IMR-90 (cell line): ENCODE data around the gene KIF18A. TPM values are rescaled to one million over a fixed set of nuclear protein-coding genes. Genes with fewer than 3 reads are reported as not detected.

Experiments used
- ATAC-seq: fragments of 200-7000 bp; cut with Tn5 transposase; 2 replicates; pipeline ENCODE4 v1.9.1; 2020; ENCODE audit warnings: low read depth, mild to moderate bottlenecking, moderate library complexity
- BruUV-seq: library from RNA; stranded (reverse); fragments of 400-500 nt; replicated peaks from 2 replicates; lab custom pipeline; 2021; lab: Mats Ljungman, UMichigan
- CTCF ChIA-PET: fragments of 300-600 bp; formaldehyde crosslinking; extraction: SDS; loops from one replicate; lab custom pipeline; 2021; ENCODE audit warnings: antibody characterized with exemption; lab: Yijun Ruan, JAX
- POLR2A ChIA-PET: fragments of 300-600 bp; sonication (Branson Sonifier 250); formaldehyde crosslinking; loops from one replicate; lab custom pipeline; 2022; ENCODE audit warnings: antibody characterized with exemption; ENCODE audit not compliant: unreplicated experiment; lab: Charles Lee
- DNase-seq: peaks from one replicate; pipeline ENCODE4 v3.0.0; 2013
- H2AFZ ChIP-seq: replicated peaks from 2 replicates; pipeline ENCODE3; 2013; ENCODE audit warnings: low read length, mild to moderate bottlenecking; ENCODE audit not compliant: poor library complexity
- H2AK5ac ChIP-seq: 2 replicates; pipeline ENCODE4 v1.6.1; 2013; ENCODE audit warnings: low read depth, low read length, inconsistent platforms
- H2AK9ac ChIP-seq: replicated peaks from 2 replicates; pipeline ENCODE3; 2013; ENCODE audit warnings: mild to moderate bottlenecking, low read depth, low read length, moderate library complexity; ENCODE audit not compliant: poor library complexity
- H2BK120ac ChIP-seq: 2 replicates; pipeline ENCODE4 v1.6.1; 2013; ENCODE audit warnings: low read depth, low read length, inconsistent platforms
- H2BK15ac ChIP-seq: 3 replicates; pipeline ENCODE4 v1.6.1; 2013; ENCODE audit warnings: low read depth, low read length, inconsistent platforms
- H2BK20ac ChIP-seq: 2 replicates; pipeline ENCODE4 v1.6.1; 2013; ENCODE audit warnings: low read depth, mild to moderate bottlenecking, inconsistent platforms, low read length, moderate library complexity
- H2BK5ac ChIP-seq: 2 replicates; pipeline ENCODE4 v1.6.1; 2013; ENCODE audit warnings: mild to moderate bottlenecking, low read depth, low read length, inconsistent platforms; ENCODE audit not compliant: poor library complexity, severe bottlenecking
- H3K14ac ChIP-seq: replicated peaks from 2 replicates; pipeline ENCODE4 v1.6.1; 2013; ENCODE audit warnings: low read depth, low read length, inconsistent platforms
- H3K18ac ChIP-seq: 2 replicates; pipeline ENCODE4 v1.6.1; 2013; ENCODE audit warnings: low read depth, low read length, control low read depth
- H3K23ac ChIP-seq: 2 replicates; pipeline ENCODE4 v1.6.1; 2013; ENCODE audit warnings: low read depth, low read length, inconsistent platforms
- H3K27ac ChIP-seq: 2 replicates; pipeline ENCODE4 v1.5.1; 2013; ENCODE audit warnings: mild to moderate bottlenecking, control low read depth, low read length; ENCODE audit not compliant: insufficient read depth
- H3K27me3 ChIP-seq: 2 replicates; pipeline ENCODE4 v1.6.1; 2013; ENCODE audit warnings: low read length; ENCODE audit not compliant: control insufficient read depth, insufficient read depth
- H3K36me3 ChIP-seq: 2 replicates; pipeline ENCODE4 v1.6.1; 2013; ENCODE audit warnings: low read length, mixed read lengths; ENCODE audit not compliant: control insufficient read depth, insufficient read depth
- H3K4ac ChIP-seq: 2 replicates; pipeline ENCODE4 v1.6.1; 2013; ENCODE audit warnings: low read depth, low read length, inconsistent platforms
- H3K4me1 ChIP-seq: 2 replicates; pipeline ENCODE4 v1.6.1; 2013; ENCODE audit warnings: low read length, mixed read lengths; ENCODE audit not compliant: control insufficient read depth, insufficient read depth
- H3K4me2 ChIP-seq: 2 replicates; pipeline ENCODE4 v1.6.1; 2013; ENCODE audit warnings: low read depth, mild to moderate bottlenecking, control low read depth, low read length, moderate library complexity
- H3K4me3 ChIP-seq: 2 replicates; pipeline ENCODE4 v1.5.1; 2013; ENCODE audit warnings: low read depth, mild to moderate bottlenecking, control low read depth, low read length, moderate library complexity; ENCODE audit not compliant: insufficient read depth
- H3K56ac ChIP-seq: 2 replicates; pipeline ENCODE4 v1.6.1; 2013; ENCODE audit warnings: low read length, inconsistent platforms; ENCODE audit not compliant: insufficient read depth; ENCODE audit errors: extremely low read depth
- H3K79me1 ChIP-seq, 2 experiments: 2 replicates each; pipeline ENCODE4 v1.6.1; 2013; ENCODE audit warnings: low read length in 2 of 2, inconsistent platforms in 1 of 2, low read depth in 1 of 2
- H3K9ac ChIP-seq: 2 replicates; pipeline ENCODE4 v1.6.1; 2013; ENCODE audit warnings: low read depth, low read length, control low read depth
- H3K9me1 ChIP-seq: 2 replicates; pipeline ENCODE4 v1.6.1; 2013; ENCODE audit warnings: low read length, inconsistent platforms; ENCODE audit not compliant: insufficient read depth
- H3K9me3 ChIP-seq: 2 replicates; pipeline ENCODE4 v1.6.1; 2013; ENCODE audit warnings: low read length; ENCODE audit not compliant: control insufficient read depth, insufficient read depth
- H4K20me1 ChIP-seq: 2 replicates; pipeline ENCODE4 v1.6.1; 2013; ENCODE audit warnings: low read length, inconsistent platforms; ENCODE audit not compliant: insufficient read depth
- H4K5ac ChIP-seq: 2 replicates; pipeline ENCODE4 v1.6.1; 2013; ENCODE audit warnings: mild to moderate bottlenecking, low read depth, low read length, control low read depth
- H4K8ac ChIP-seq, 2 experiments: 2 replicates each; pipeline ENCODE4 v1.6.1; 2013; ENCODE audit warnings: low read depth in 2 of 2, low read length in 2 of 2, control low read depth in 1 of 2, inconsistent platforms in 1 of 2
- H4K91ac ChIP-seq: 2 replicates; pipeline ENCODE4 v1.6.1; 2013; ENCODE audit warnings: low read depth, low read length, inconsistent platforms; ENCODE audit not compliant: insufficient read depth
- dilution Hi-C: fragments of 300-500 bp; cut with HindIII; formaldehyde crosslinking; loops from one replicate; pipeline ENCODE4 v1.14.3; 2018; ENCODE audit warnings: low sequenced_read_pairs; ENCODE audit not compliant: unreplicated experiment
- in situ Hi-C: fragments of 300-500 bp; cut with MboI; formaldehyde crosslinking; loops from 3 replicates; pipeline ENCODE4 v1.14.3; 2019; ENCODE audit warnings: low sequenced_read_pairs, inconsistent platforms, mixed read lengths
- intact Hi-C: fragments of 100-400 bp; cut with micrococcal nuclease; formaldehyde crosslinking; loops from 2 replicates; pipeline ENCODE4 v1.10.0; 2022
- polyA plus RNA-seq, 3 experiments: library from polyadenylated mRNA; depleted of rRNA; stranded (reverse); fragments of >200 nt; gene quantifications; 2 replicates each; pipeline ENCODE4 v1.2.3, GENCODE V29; 2012; ENCODE audit warnings: low replicate concordance in 1 of 3
- total RNA-seq: library from RNA; depleted of rRNA; stranded (reverse); fragments of >200 nt; gene quantifications from 2 replicates; pipeline ENCODE4 v1.2.3, GENCODE V29; 2012
- TF ChIP-seq, protein P1 (sequence below): fragments of 150-350 bp; IDR thresholded peaks from 2 replicates; pipeline ENCODE4 v1.6.1; 2017; ENCODE audit warnings: mild to moderate bottlenecking, antibody characterized with exemption, low read length, low read depth

KIF18A gene
- total and polyA plus RNA-seq, 2 of the 4 experiments (the other 2 are of a cell fraction): 8.9 to 24.4 TPM

DNA sequence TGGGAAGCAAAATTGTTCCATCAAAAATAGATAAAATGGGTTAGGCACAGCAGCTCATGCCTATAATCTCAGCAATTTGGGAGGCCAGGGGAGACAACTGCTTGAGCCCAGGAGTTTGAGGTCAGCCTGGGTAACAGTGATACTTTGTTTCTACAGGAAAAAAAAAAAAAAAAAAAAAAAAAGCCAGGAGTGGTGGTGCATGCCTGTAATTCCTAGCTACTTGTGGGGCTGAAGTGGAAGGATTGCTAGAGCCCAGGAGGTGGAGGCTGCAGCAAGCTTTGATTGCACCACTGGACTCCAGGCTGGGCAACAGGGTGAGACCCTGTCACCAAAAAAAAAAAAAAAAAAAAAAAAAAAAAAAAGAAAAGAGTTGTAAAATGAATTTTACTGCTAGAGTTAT is 49.6 kb downstream of the KIF18A start:
- Histone ChIP-seq H3K9me3 (no peaks in the 10 kb centered on the region), H4K8ac (no peak overlapping the region), H2AK5ac (no peak overlapping the region), H3K27me3 (no peaks in the 10 kb centered on the region), H3K23ac (no peak overlapping the region), H3K9ac (no peak overlapping the region), H3K18ac (no peak overlapping the region), H3K79me1 (peaks cover 19 to 20% of the 10 kb centered on the region in 2 experiments), H4K20me1 (no peaks in the 10 kb centered on the region), H3K4me2 (no peak overlapping the region), H3K56ac (0 out of 2 replicates have a peak overlapping the region, but pooled peaks have one; percentile 35), H2BK120ac (peak overlapping the region; percentile 16; the same call in 1 of the 2 replicates), H4K5ac (no peak overlapping the region), H3K4ac (0 out of 2 replicates have a peak overlapping the region, but pooled peaks have one; percentile 51), H3K14ac (no peak overlapping the region), H2AK9ac (no peak overlapping the region), H3K4me3 (no peak overlapping the region), H3K27ac (no peak overlapping the region), H2BK15ac (no peak overlapping the region), H4K91ac (no peak overlapping the region), H3K36me3 (peaks cover 10% of the 10 kb centered on the region), H3K9me1 (0 out of 2 replicates have a peak, but pooled peaks cover 2% of the 10 kb centered on the region), H2BK20ac (no peak overlapping the region), H2AFZ (no peak overlapping the region), H3K4me1 (peaks cover 2% of the 10 kb centered on the region; the same call in 1 of the 2 replicates), H2BK5ac (no peak overlapping the region)
- CTCF ChIA-PET: interaction anchor here (0.9 to 1.0 kb wide), 2 partner anchors 21 to 642 kb away, joined by 3 read pairs; no protein-coding TSS in a partner anchor
- ATAC-seq (peak; percentile 67), DNase-seq (peak; percentile 51)
- in situ Hi-C loops (no loop called here), intact Hi-C loops (no loop called here), dilution Hi-C loops (no loop called here)
- POLR2A ChIA-PET: interaction anchor here (0.6 kb wide), 2 partner anchors 51 to 187 kb away, joined by 3 to 12 read pairs; no protein-coding TSS in a partner anchor
- BruUV-seq: no TSS peak
- TF ChIP-seq, protein P1, sequence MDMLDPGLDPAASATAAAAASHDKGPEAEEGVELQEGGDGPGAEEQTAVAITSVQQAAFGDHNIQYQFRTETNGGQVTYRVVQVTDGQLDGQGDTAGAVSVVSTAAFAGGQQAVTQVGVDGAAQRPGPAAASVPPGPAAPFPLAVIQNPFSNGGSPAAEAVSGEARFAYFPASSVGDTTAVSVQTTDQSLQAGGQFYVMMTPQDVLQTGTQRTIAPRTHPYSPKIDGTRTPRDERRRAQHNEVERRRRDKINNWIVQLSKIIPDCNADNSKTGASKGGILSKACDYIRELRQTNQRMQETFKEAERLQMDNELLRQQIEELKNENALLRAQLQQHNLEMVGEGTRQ: no peak
